Natural killer cell (primary cell): ENCODE measurements around the gene CHD6. TPM values are rescaled to one million over a fixed set of nuclear protein-coding genes. Genes with fewer than 3 reads are reported as not detected.

Experiments used
- ATAC-seq, 3 donors: fragments of 150-1000 bp in 2 of 3; fragments of 200-7000 bp in 1 of 3; cut with Tn5 transposase; 1 replicate in 1 of 3; 2 replicates in 2 of 3; pipeline ENCODE4 v1.10.0; 2021; ENCODE audit warnings: mild to moderate bottlenecking in 2 of 3, moderate library complexity in 2 of 3
- DNase-seq, 2 donors: peaks; one replicate each; pipeline versions ENCODE4 v3.0.0 to v3.0.0-alpha.2; 2013 to 2021; ENCODE audit warnings: mixed read lengths in 1 of 2
- H3K27ac ChIP-seq: one replicate; pipeline ENCODE4 v1.5.1; 2013; ENCODE audit warnings: mild to moderate bottlenecking, low read length
- H3K27me3 ChIP-seq: one replicate; pipeline ENCODE4 v1.6.1; 2013; ENCODE audit warnings: low read length; ENCODE audit not compliant: control insufficient read depth, insufficient read depth
- H3K36me3 ChIP-seq: one replicate; pipeline ENCODE4 v1.6.1; 2013; ENCODE audit warnings: low read length; ENCODE audit not compliant: control insufficient read depth, insufficient read depth
- H3K4me1 ChIP-seq: one replicate; pipeline ENCODE4 v1.6.1; 2013; ENCODE audit warnings: low read length; ENCODE audit not compliant: control insufficient read depth, insufficient read depth
- H3K4me3 ChIP-seq: one replicate; pipeline ENCODE4 v1.5.1; 2013; ENCODE audit warnings: low read length
- H3K9me3 ChIP-seq: one replicate; pipeline ENCODE4 v1.6.1; 2013; ENCODE audit warnings: low read length; ENCODE audit not compliant: control insufficient read depth, insufficient read depth
- H3K27ac Mint-ChIP-seq, 2 donors: one replicate each; pipeline ENCODE4 v1.8.0; 2022; ENCODE audit warnings: mild to moderate bottlenecking in 2 of 2, mixed read lengths in 2 of 2, moderate library complexity in 1 of 2
- H3K27me3 Mint-ChIP-seq, 2 donors: one replicate each; pipeline ENCODE4 v1.8.0; 2022; ENCODE audit warnings: low read depth in 2 of 2, mixed read lengths in 2 of 2
- H3K36me3 Mint-ChIP-seq: one replicate; pipeline ENCODE4 v1.8.0; 2022; ENCODE audit warnings: mixed read lengths
- H3K4me1 Mint-ChIP-seq, 2 donors: one replicate each; pipeline ENCODE4 v1.8.0; 2022; ENCODE audit warnings: mixed read lengths in 2 of 2
- H3K4me3 Mint-ChIP-seq: one replicate; pipeline ENCODE4 v1.8.0; 2022; ENCODE audit warnings: mild to moderate bottlenecking, moderate library complexity, mixed read lengths
- H3K9me3 Mint-ChIP-seq, 2 donors: one replicate each; pipeline ENCODE4 v1.8.0; 2022; ENCODE audit warnings: mixed read lengths in 2 of 2
- WGBS: methylation state at CpG from one replicate; pipeline ENCODE4 v1.1.7; 2013; ENCODE audit warnings: missing lambda C conversion rate; ENCODE audit not compliant: insufficient coverage; 5-methylcytosine and 5-hydroxymethylcytosine counted together
- intact Hi-C: fragments of 100-400 bp; cut with micrococcal nuclease; formaldehyde crosslinking; loops from one replicate; pipeline ENCODE4 v1.14.2; 2022
- total RNA-seq, 4 donors: library from RNA; stranded (reverse); fragments of 120-200 nt in 1 of 4; gene quantifications; one replicate each; pipeline versions ENCODE4 v1.2.3 to v1.2.4, GENCODE V29; 2013 to 2022
- TF ChIP-seq, protein P1 (sequence below): fragments of 200-600 bp; IDR thresholded peaks from one replicate; pipeline ENCODE4 v1.8.0; 2022; ENCODE audit warnings: antibody characterized with exemption

Gene CHD6
- total RNA-seq, 3 donors from 2014 or later (not counting 1 experiment from before 2014, with no cell fraction given), result 82.8 to 96.6 (median 90.4) TPM

DNA sequence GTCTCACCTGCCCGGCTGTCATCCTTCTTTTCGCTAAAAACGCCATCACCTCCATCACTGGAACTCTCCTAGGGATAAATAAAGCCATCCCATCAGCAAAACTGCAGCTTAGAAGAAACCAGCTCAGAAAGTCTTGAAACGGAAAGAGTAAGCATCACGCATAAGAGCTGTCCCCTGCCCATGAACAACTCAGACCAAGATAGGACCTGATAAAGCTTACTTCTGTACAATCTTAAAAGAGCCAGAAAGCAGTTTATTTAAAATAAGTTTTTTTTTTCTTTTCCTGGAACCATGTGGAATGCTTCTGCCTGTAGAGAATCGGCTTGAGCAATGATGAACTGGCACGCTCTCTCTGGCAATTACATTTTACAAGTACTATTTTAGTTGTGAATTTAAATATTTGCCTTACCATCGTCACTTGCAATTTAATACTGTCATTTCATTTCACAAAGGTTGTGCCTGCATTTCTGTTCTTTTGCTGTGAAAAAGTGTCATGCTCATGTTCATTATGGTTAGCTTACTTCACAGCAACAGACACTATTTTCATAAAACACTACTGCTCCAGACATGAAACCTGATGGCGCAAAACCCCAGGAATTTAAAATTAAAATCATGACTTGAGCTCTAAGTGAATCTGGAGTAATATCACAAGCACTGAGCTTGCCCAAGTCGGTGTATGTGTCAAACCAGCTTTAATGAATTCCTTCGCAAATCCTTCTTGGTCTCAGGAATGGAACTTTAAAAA lies 191.9 kb downstream of the CHD6 start:
- intact Hi-C loops, result no loop called here
- no peak for ATAC-seq
- Mint-ChIP-seq H3K27me3 (no peaks in the 10 kb centered on the region), H3K36me3 (peaks cover 42% of the 10 kb centered on the region), H3K27ac (no peak overlapping the region), H3K9me3 (no peaks in the 10 kb centered on the region), H3K4me3 (no peak overlapping the region), H3K4me1 (peaks cover 0 to 6% of the 10 kb centered on the region in 2 donors)
- TF ChIP-seq, protein P1, sequence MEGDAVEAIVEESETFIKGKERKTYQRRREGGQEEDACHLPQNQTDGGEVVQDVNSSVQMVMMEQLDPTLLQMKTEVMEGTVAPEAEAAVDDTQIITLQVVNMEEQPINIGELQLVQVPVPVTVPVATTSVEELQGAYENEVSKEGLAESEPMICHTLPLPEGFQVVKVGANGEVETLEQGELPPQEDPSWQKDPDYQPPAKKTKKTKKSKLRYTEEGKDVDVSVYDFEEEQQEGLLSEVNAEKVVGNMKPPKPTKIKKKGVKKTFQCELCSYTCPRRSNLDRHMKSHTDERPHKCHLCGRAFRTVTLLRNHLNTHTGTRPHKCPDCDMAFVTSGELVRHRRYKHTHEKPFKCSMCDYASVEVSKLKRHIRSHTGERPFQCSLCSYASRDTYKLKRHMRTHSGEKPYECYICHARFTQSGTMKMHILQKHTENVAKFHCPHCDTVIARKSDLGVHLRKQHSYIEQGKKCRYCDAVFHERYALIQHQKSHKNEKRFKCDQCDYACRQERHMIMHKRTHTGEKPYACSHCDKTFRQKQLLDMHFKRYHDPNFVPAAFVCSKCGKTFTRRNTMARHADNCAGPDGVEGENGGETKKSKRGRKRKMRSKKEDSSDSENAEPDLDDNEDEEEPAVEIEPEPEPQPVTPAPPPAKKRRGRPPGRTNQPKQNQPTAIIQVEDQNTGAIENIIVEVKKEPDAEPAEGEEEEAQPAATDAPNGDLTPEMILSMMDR, result no peak
- H3K36me3 ChIP-seq, result peaks cover 57% of the 10 kb centered on the region
- no peaks in the 10 kb centered on the region for H3K27me3 ChIP-seq
- no peak overlapping the region for H3K4me3 ChIP-seq
- H3K4me1 ChIP-seq, result no peaks in the 10 kb centered on the region
- H3K27ac ChIP-seq, result no peak overlapping the region
- DNase-seq, result no peak
- 98% methylated on average over 9 of the region's 11 CpGs for WGBS
- H3K9me3 ChIP-seq, result no peaks in the 10 kb centered on the region

DNA sequence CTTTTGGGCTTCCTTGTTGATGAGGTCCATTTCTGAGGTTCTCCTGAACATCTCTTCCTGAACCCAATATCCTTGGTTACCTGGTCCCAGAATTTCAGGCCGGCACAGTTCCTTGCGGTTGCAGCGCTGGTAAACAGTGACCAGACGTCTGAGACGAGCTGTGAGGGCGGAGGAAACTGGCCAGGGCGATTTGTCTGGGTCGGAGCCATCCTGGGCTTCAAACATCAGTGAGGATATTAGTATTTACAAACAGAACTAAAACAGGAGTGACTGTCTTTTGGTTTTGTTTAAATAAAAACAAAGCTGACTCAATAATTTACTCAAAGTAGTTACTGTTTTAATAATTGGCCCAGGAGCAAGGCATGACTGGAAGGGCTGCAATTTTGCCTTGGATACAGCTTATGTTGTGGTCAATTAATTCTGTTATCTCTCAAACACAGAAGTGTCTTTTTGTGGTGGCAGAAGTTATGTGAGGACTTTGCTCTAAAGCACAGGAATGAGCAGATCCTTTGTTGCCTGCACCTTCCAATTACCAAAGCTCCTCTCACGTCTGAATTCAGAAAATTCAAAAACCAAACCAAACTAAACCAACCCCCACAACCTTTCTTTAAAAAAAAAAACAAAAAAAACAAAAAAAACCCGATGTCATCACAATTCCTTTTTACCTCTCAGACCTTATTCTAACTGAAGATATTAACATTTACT lies 192.8 kb downstream of the CHD6 start:
- no peaks in the 10 kb centered on the region for H3K27me3 ChIP-seq
- ATAC-seq, result no peak
- H3K9me3 ChIP-seq, result no peaks in the 10 kb centered on the region
- DNase-seq, result no peak
- intact Hi-C loops, result no loop called here
- H3K27ac ChIP-seq, result no peak overlapping the region
- Mint-ChIP-seq H3K27me3 (no peaks in the 10 kb centered on the region), H3K9me3 (no peaks in the 10 kb centered on the region), H3K36me3 (peaks cover 51% of the 10 kb centered on the region), H3K4me3 (no peak overlapping the region), H3K4me1 (peaks cover 0 to 6% of the 10 kb centered on the region in 2 donors), H3K27ac (no peak overlapping the region)
- WGBS, result 91% methylated on average over 10 of the region's 10 CpGs
- H3K36me3 ChIP-seq, result peaks cover 62% of the 10 kb centered on the region
- no peak overlapping the region for H3K4me3 ChIP-seq
- no peaks in the 10 kb centered on the region for H3K4me1 ChIP-seq
- TF ChIP-seq, protein P1, result no peak

DNA sequence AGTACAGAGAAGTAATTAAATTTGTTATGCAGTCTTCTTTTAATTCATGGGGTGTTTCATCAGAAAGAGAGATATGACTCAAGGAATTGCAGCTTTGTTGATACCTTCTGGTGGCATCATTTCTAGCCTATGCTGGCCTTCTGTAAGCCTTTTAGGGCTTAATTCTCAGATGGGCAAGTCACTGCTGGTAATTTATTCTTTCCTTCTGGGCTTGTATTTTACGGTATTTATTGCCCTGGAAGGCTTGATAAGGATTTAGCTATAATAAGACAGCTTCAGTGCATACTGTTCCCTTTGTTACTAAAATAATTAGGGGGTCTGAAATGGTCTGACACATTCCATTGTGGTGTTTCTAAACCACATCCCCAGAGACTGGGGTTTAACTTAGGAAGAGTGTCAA lies 193.6 kb downstream of the CHD6 start:
- Mint-ChIP-seq H3K9me3 (no peaks in the 10 kb centered on the region), H3K4me3 (no peak overlapping the region), H3K36me3 (peaks cover 59% of the 10 kb centered on the region), H3K27ac (no peak overlapping the region), H3K27me3 (no peaks in the 10 kb centered on the region), H3K4me1 (peaks cover 0 to 6% of the 10 kb centered on the region in 2 donors)
- H3K4me1 ChIP-seq, result no peaks in the 10 kb centered on the region
- DNase-seq (no peak), ATAC-seq (no peak)
- intact Hi-C loops, result no loop called here
- H3K4me3 ChIP-seq, result no peak overlapping the region
- H3K27ac ChIP-seq, result no peak overlapping the region
- H3K36me3 ChIP-seq, result peaks cover 65% of the 10 kb centered on the region
- no peaks in the 10 kb centered on the region for H3K27me3 ChIP-seq
- TF ChIP-seq, protein P1, result no peak
- 100% methylated on average over 1 of the region's 1 CpG for WGBS
- no peaks in the 10 kb centered on the region for H3K9me3 ChIP-seq
